Endothelial cell of umbilical vein (primary cell): ENCODE results near the gene FAM222A. TPM values are rescaled to one million over a fixed set of nuclear protein-coding genes. Genes with fewer than 3 reads are reported as not detected.

Source experiments
- BruUV-seq: library from RNA; stranded (reverse); fragments of 400-500 nt; replicated peaks from 2 replicates; lab custom pipeline; 2021; lab: Mats Ljungman, UMichigan
- CTCF ChIA-PET: fragments of 300-600, 350-600 bp; sonication (Branson Sonifier 250); formaldehyde crosslinking; loops from one replicate; lab custom pipeline; 2021; ENCODE audit warnings: antibody characterized with exemption, inconsistent platforms; lab: Charles Lee
- POLR2A ChIA-PET: fragments of 300-600, 350-600 bp; sonication (Branson Sonifier 250); formaldehyde crosslinking; loops from one replicate; lab custom pipeline; 2021; ENCODE audit warnings: antibody characterized with exemption, inconsistent platforms; lab: Charles Lee
- DNase-seq: peaks from one replicate; pipeline ENCODE4 v3.0.0-alpha.2; 2011; ENCODE audit warnings: low read depth, low spot score
- FAIRE-seq: peaks from 2 replicates; lab custom pipeline; 2011; peaks lifted over from hg19 to GRCh38; lab: Jason Lieb, UNC
- H2AFZ ChIP-seq: 2 replicates; pipeline ENCODE4 v1.6.0; 2012; ENCODE audit warnings: low read depth, low read length, control low read depth, inconsistent platforms
- H3K27ac ChIP-seq: 2 replicates; pipeline ENCODE4 v1.5.1; 2011; ENCODE audit warnings: low read depth, mild to moderate bottlenecking, control low read depth, low read length, moderate library complexity; ENCODE audit not compliant: insufficient read depth
- H3K27me3 ChIP-seq, 2 experiments: 2 replicates each; pipeline versions ENCODE4 v1.6.0 to v1.6.1; 2011; ENCODE audit warnings: low read length in 2 of 2, mixed read lengths in 1 of 2; ENCODE audit not compliant: control insufficient read depth in 2 of 2, insufficient read depth in 2 of 2
- H3K36me3 ChIP-seq, 2 experiments: 2 replicates in 1 of 2; 3 replicates in 1 of 2; pipeline ENCODE4 v1.5.1; 2011; ENCODE audit warnings: low read length in 2 of 2, mild to moderate bottlenecking in 1 of 2, moderate library complexity in 1 of 2; ENCODE audit not compliant: control insufficient read depth in 2 of 2, insufficient read depth in 2 of 2; ENCODE audit errors: extremely low read depth in 1 of 2
- H3K4me1 ChIP-seq: 3 replicates; pipeline ENCODE4 v1.5.1; 2011; ENCODE audit warnings: mild to moderate bottlenecking, low read length; ENCODE audit not compliant: control insufficient read depth, insufficient read depth; ENCODE audit errors: extremely low read depth
- H3K4me2 ChIP-seq: 2 replicates; pipeline ENCODE4 v1.6.1; 2011; ENCODE audit warnings: low read length, control low read depth, mixed read lengths; ENCODE audit not compliant: insufficient read depth
- H3K4me3 ChIP-seq, 3 experiments: fragments of 200-600 bp in 1 of 3; sonication (generic), shearing (Covaris generic) in 1 of 3; replicated peaks in 1 of 3; 2 replicates each; pipeline ENCODE4 v1.5.1; 2011 to 2016; ENCODE audit warnings: control low read depth in 3 of 3, low read length in 3 of 3, mild to moderate bottlenecking in 2 of 3, inconsistent platforms in 1 of 3, low read depth in 1 of 3, moderate library complexity in 1 of 3; ENCODE audit not compliant: insufficient read depth in 1 of 3
- H3K79me2 ChIP-seq: 2 replicates; pipeline ENCODE4 v1.6.0; 2012; ENCODE audit warnings: low read length, inconsistent platforms; ENCODE audit not compliant: control insufficient read depth, insufficient read depth
- H3K9ac ChIP-seq: replicated peaks from 2 replicates; pipeline ENCODE3; 2011; ENCODE audit warnings: low read length, control low read depth; ENCODE audit not compliant: insufficient read depth; ENCODE audit errors: extremely low read depth
- H3K9me1 ChIP-seq: replicated peaks from 3 replicates; pipeline ENCODE4 v1.6.0; 2011; ENCODE audit warnings: mild to moderate bottlenecking, low read length; ENCODE audit not compliant: control insufficient read depth, insufficient read depth; ENCODE audit errors: extremely low read depth
- H3K9me3 ChIP-seq: replicated peaks from 2 replicates; pipeline ENCODE4 v1.5.1; 2012; ENCODE audit warnings: low read length, inconsistent platforms; ENCODE audit not compliant: control insufficient read depth, insufficient read depth
- H4K20me1 ChIP-seq: replicated peaks from 2 replicates; pipeline ENCODE3; 2011; ENCODE audit warnings: mild to moderate bottlenecking, low read length; ENCODE audit not compliant: control insufficient read depth, insufficient read depth; ENCODE audit errors: extremely low read depth
- EZH2 ChIP-seq: IDR thresholded peaks from 2 replicates; pipeline ENCODE4 v1.6.1; 2012; ENCODE audit warnings: borderline replicate concordance, low read depth, mild to moderate bottlenecking, moderate library complexity, low read length, inconsistent platforms; ENCODE audit not compliant: severe bottlenecking
- FOS ChIP-seq: IDR thresholded peaks from 2 replicates; pipeline ENCODE4 v1.6.1; 2011; ENCODE audit warnings: mild to moderate bottlenecking, low read length, moderate library complexity, borderline replicate concordance; ENCODE audit not compliant: insufficient read depth
- GATA2 ChIP-seq: IDR thresholded peaks from 2 replicates; pipeline ENCODE4 v1.7.0; 2011; ENCODE audit warnings: low read depth, mild to moderate bottlenecking, moderate library complexity, mixed read lengths, low read length; ENCODE audit not compliant: insufficient read length, insufficient read depth
- JUN ChIP-seq: IDR thresholded peaks from 2 replicates; pipeline ENCODE4 v1.6.1; 2011; ENCODE audit warnings: borderline replicate concordance, low read depth; ENCODE audit not compliant: insufficient read length, insufficient read depth
- POLR2A ChIP-seq: IDR thresholded peaks from 2 replicates; pipeline ENCODE4 v1.6.1; 2012; ENCODE audit warnings: low read depth, mild to moderate bottlenecking, control low read depth, low read length
- dilution Hi-C: fragments of 300-500 bp; cut with MboI; formaldehyde crosslinking; loops from one replicate; pipeline ENCODE4 v1.15.0; 2019; ENCODE audit warnings: low sequenced_read_pairs; ENCODE audit not compliant: extremely low pct_ligation_motif_present
- intact Hi-C: fragments of 100-400 bp; cut with micrococcal nuclease; formaldehyde crosslinking; loops from one replicate; pipeline ENCODE4 v1.10.0; 2022
- polyA plus RNA-seq, 4 experiments: library from polyadenylated mRNA; depleted of rRNA in 3 of 4; stranded (reverse) in 3 of 4; unstranded in 1 of 4; fragments of >200 nt; gene quantifications; 2 replicates each; pipeline versions ENCODE4 v1.2.1 to v1.2.3, GENCODE V29; 2011 to 2012; ENCODE audit warnings: missing spikeins in 1 of 4
- total RNA-seq: library from RNA; stranded (reverse); gene quantifications from 2 replicates; pipeline ENCODE4 v1.2.3, GENCODE V29; 2021
- TF ChIP-seq, protein P1 (sequence below), 2 donors: IDR thresholded peaks; 1 replicate in 1 of 2; 2 replicates in 1 of 2; pipeline ENCODE4 v1.5.1; 2011; ENCODE audit warnings: low read length in 2 of 2, mild to moderate bottlenecking in 2 of 2, moderate library complexity in 2 of 2, control low read depth in 1 of 2, inconsistent platforms in 1 of 2, low read depth in 1 of 2; ENCODE audit not compliant: insufficient read depth in 1 of 2; ENCODE audit errors: extremely low read depth in 1 of 2

Gene FAM222A
- total and polyA plus RNA-seq, 2 donors (not counting 3 experiments of a cell fraction or from before 2014, with no cell fraction given), result 0.62 to 1.7 TPM

DNA sequence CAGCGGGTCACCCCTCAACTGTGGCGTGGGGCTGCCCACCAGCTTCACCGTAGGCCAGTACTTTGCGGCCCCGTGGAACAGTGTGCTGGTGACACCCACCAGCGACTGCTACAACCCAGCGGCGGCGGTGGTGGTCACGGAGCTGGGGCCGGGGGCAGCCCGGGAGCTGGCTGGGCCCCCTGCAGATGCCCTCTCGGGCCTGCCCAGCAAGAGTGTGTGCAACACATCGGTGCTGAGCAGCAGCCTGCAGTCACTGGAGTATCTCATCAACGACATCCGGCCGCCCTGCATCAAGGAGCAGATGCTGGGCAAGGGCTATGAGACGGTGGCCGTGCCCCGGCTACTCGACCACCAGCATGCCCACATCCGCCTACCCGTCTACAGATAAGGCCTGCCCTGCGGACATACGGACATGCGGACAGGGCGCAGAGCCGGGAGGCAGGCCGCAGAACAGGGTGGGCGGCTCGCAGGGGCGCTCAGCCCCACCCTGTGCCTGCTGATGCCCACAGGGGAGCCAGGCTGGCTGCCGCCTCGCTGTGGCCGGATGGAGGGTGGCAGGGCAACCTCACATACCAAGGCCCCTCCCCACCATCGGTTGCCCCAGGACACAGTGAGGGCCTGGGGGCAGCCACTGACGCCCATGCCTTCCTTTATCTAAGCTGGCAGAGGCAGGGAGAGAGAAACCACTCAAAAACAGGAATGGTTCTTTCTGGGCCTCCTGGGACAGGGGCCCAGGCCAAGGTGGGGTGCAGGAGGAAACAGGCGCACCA is 55.5 kb downstream of the FAM222A start:
- FAIRE-seq, result no peak
- no peak overlapping the region for H2AFZ ChIP-seq
- no peak overlapping the region for H3K27ac ChIP-seq
- CTCF ChIA-PET, result no interaction called here
- POLR2A ChIA-PET, result no interaction called here
- H3K36me3 ChIP-seq, result no peaks in the 10 kb centered on the region
- H3K4me3 ChIP-seq, result no peak overlapping the region
- DNase-seq, result no peak
- H3K4me2 ChIP-seq, result no peak overlapping the region
- dilution Hi-C loops (no loop called here), intact Hi-C loops (no loop called here)
- H3K79me2 ChIP-seq, result no peaks in the 10 kb centered on the region
- no peaks in the 10 kb centered on the region for H3K9me1 ChIP-seq
- no peaks in the 10 kb centered on the region for H3K9me3 ChIP-seq
- H3K9ac ChIP-seq, result no peak overlapping the region
- H3K4me1 ChIP-seq, result no peaks in the 10 kb centered on the region
- H4K20me1 ChIP-seq, result no peaks in the 10 kb centered on the region
- no peak for TF ChIP-seq FOS
- no peak for TF ChIP-seq GATA2
- TF ChIP-seq POLR2A, result no peak
- no peak for TF ChIP-seq JUN
- TF ChIP-seq EZH2, result no peak
- TF ChIP-seq, protein P1, sequence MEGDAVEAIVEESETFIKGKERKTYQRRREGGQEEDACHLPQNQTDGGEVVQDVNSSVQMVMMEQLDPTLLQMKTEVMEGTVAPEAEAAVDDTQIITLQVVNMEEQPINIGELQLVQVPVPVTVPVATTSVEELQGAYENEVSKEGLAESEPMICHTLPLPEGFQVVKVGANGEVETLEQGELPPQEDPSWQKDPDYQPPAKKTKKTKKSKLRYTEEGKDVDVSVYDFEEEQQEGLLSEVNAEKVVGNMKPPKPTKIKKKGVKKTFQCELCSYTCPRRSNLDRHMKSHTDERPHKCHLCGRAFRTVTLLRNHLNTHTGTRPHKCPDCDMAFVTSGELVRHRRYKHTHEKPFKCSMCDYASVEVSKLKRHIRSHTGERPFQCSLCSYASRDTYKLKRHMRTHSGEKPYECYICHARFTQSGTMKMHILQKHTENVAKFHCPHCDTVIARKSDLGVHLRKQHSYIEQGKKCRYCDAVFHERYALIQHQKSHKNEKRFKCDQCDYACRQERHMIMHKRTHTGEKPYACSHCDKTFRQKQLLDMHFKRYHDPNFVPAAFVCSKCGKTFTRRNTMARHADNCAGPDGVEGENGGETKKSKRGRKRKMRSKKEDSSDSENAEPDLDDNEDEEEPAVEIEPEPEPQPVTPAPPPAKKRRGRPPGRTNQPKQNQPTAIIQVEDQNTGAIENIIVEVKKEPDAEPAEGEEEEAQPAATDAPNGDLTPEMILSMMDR (IDR thresholded peaks at IDR 0.05; ENCODE audit: extremely low read depth in 1 of 2, insufficient read depth in 1 of 2, low read depth in 1 of 2, low read length in 2 of 2), result no peak
- BruUV-seq, result no TSS peak
- H3K27me3 ChIP-seq, result no peaks in the 10 kb centered on the region
